Liver (tissue), 3 donors: Measurements from ENCODE around the gene BTF3.

ENCODE experiments used
- HNF4A ChIP-seq, 2 donors: conservative IDR thresholded peaks; 2 replicates each; pipeline ENCODE4 v1.6.1; 2016; ENCODE audit warnings: antibody characterized with exemption in 2 of 2, mild to moderate bottlenecking in 2 of 2
- TF ChIP-seq, protein P1 (sequence below): fragments of 150-350 bp; IDR thresholded peaks from 2 replicates; pipeline ENCODE4 v1.5.1; 2017; ENCODE audit warnings: improper control_type of control experiment, low read depth, low read length; ENCODE audit not compliant: missing input control
- donor health status: healthy.
- donor health status: healthy.

DNA sequence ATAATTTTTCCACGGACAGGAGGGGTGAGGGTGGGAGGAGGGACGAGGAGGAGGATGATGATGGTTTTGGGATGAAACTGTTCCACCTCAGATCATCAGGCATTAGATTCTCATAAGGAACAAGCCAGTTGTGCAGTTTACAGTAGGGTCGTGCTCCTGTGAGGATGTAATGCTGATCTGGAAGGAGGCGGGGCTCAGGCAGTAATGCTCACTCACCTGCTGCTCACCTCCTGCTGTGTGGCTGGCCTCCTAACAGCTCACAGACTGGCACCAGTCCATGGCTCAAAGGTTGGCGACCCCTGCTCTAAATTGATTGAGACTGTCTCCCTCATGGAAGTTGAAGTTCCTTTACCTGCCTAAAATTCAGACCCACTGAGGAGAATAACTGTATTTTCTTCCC is 34.0 kb downstream of the BTF3 start:
- TF ChIP-seq HNF4A (conservative IDR thresholded peaks at IDR 0.05): no peak
- TF ChIP-seq, protein P1, sequence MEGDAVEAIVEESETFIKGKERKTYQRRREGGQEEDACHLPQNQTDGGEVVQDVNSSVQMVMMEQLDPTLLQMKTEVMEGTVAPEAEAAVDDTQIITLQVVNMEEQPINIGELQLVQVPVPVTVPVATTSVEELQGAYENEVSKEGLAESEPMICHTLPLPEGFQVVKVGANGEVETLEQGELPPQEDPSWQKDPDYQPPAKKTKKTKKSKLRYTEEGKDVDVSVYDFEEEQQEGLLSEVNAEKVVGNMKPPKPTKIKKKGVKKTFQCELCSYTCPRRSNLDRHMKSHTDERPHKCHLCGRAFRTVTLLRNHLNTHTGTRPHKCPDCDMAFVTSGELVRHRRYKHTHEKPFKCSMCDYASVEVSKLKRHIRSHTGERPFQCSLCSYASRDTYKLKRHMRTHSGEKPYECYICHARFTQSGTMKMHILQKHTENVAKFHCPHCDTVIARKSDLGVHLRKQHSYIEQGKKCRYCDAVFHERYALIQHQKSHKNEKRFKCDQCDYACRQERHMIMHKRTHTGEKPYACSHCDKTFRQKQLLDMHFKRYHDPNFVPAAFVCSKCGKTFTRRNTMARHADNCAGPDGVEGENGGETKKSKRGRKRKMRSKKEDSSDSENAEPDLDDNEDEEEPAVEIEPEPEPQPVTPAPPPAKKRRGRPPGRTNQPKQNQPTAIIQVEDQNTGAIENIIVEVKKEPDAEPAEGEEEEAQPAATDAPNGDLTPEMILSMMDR: no peak
